Psoas muscle (tissue), 8 donors: Measurements from ENCODE around the gene UBE2E1. TPM values are rescaled to one million over a fixed set of nuclear protein-coding genes. Genes with fewer than 3 reads are reported as not detected.

Experiments
- ATAC-seq, 4 donors: fragments of 200-7000 bp; cut with Tn5 transposase; one replicate each; pipeline ENCODE4 v1.9.1; 2020; ENCODE audit warnings: moderate library complexity in 3 of 4, mild to moderate bottlenecking in 2 of 4
- DNase-seq, 2 donors: peaks; one replicate each; pipeline ENCODE4 v3.0.0-alpha.2; 2020
- H3K27ac ChIP-seq: fragments of 200-600 bp; one replicate; pipeline ENCODE4 v1.8.0; 2022
- H3K27me3 ChIP-seq, 3 donors: fragments of 200-600 bp in 1 of 3; one replicate each; pipeline versions ENCODE4 v1.6.1 to v1.8.0; 2013 to 2022; ENCODE audit warnings: low read length in 2 of 3, mild to moderate bottlenecking in 2 of 3, moderate library complexity in 1 of 3; ENCODE audit not compliant: insufficient read depth in 3 of 3
- H3K36me3 ChIP-seq, 2 donors: fragments of 200-600 bp in 1 of 2; one replicate each; pipeline versions ENCODE4 v1.6.1 to v1.8.0; 2013 to 2022; ENCODE audit warnings: low read depth in 1 of 2, mild to moderate bottlenecking in 1 of 2, moderate library complexity in 1 of 2; ENCODE audit not compliant: insufficient read depth in 1 of 2
- H3K4me1 ChIP-seq: fragments of 200-600 bp; one replicate; pipeline ENCODE4 v1.8.0; 2022
- H3K4me3 ChIP-seq: fragments of 200-600 bp; one replicate; pipeline ENCODE4 v1.8.0; 2022; ENCODE audit warnings: mild to moderate bottlenecking
- H3K9me3 ChIP-seq: fragments of 200-600 bp; one replicate; pipeline ENCODE4 v1.8.0; 2022
- CTCF ChIP-seq: fragments of 200-600 bp; IDR thresholded peaks from one replicate; pipeline ENCODE4 v1.8.0; 2022; ENCODE audit warnings: antibody characterized with exemption
- WGBS, 3 donors: extraction: QIAGEN DNeasy Blood & Tissue Kit; methylation state at CpG; one replicate each; pipeline versions ENCODE4 v1.1.6 to v1.1.7; 2013; 5-methylcytosine and 5-hydroxymethylcytosine counted together
- intact Hi-C, 2 donors: fragments of 100-400 bp; cut with DNase I; formaldehyde crosslinking; loops; one replicate each; pipeline versions ENCODE4 v1.11.0 to v1.14.2; 2022
- polyA plus RNA-seq, 3 donors: library from polyadenylated mRNA; stranded (reverse); fragments of 200-250 nt; gene quantifications; one replicate each; pipeline ENCODE4 v1.2.3, GENCODE V29; 2013
- total RNA-seq, 4 donors: library from RNA; stranded (reverse); fragmentation: NEBNext Ultra II Directional in 2 of 4; extraction: Animal tissue kit (Norgen Biotek cat#: 25700) in 2 of 4; gene quantifications; one replicate each; pipeline versions ENCODE4 v1.2.1 to v1.2.4, GENCODE V29; 2021 to 2023
- donor health status: healthy with polysubstance abuse.
- donor health status: DM: no; HTN: no; CAD: no; lungs with moderate emphysema.
- donor health status: Bipolar disorder and iron deficiency.
- donor health status: healthy.
- donor health status: DM: yes; HTN: yes; CAD: no.
- donor health status: DM: no; HTN: no; CAD: no.
- donor health status: DM: no; HTN: no; CAD: no.
- donor health status: DM: yes; HTN: yes; CAD: no.

The UBE2E1 gene
- total and polyA plus RNA-seq, 7 donors, result 54.1 to 112 (median 85.9) TPM

- DNase-seq (no peak), ATAC-seq (no peak)
- TF ChIP-seq CTCF, result no peak
- Histone ChIP-seq H3K4me1 (no peaks in the 10 kb centered on the region), H3K27ac (no peak overlapping the region), H3K9me3 (no peaks in the 10 kb centered on the region), H3K4me3 (no peak overlapping the region), H3K36me3 (no peaks in the 10 kb centered on the region), H3K27me3 (no peaks in the 10 kb centered on the region)
- intact Hi-C loops, result no loop called here
- WGBS, 3 donors, result 72 to 88% (median 88%) methylated on average over 3 of the region's 3 CpGs
Measured at GRCh38 chr3:23931597-23931996, 125.8 kb downstream of the UBE2E1 start.

GRCh38 chr3:23932571-23932970 is 126.8 kb downstream of the UBE2E1 start:
- intact Hi-C loops, result no loop called here
- DNase-seq, result no peak
- H3K27ac ChIP-seq, result no peak overlapping the region
- WGBS, 3 donors, result 79 to 87% (median 87%) methylated on average over 4 of the region's 4 CpGs
- ATAC-seq, result no peak
- no peak for TF ChIP-seq CTCF
- no peak overlapping the region for H3K4me3 ChIP-seq
- H3K36me3 ChIP-seq, result no peaks in the 10 kb centered on the region
- no peaks in the 10 kb centered on the region for H3K27me3 ChIP-seq
- no peaks in the 10 kb centered on the region for H3K4me1 ChIP-seq
- no peaks in the 10 kb centered on the region for H3K9me3 ChIP-seq

- Histone ChIP-seq H3K36me3 (no peaks in the 10 kb centered on the region), H3K27ac (no peak overlapping the region), H3K27me3 (no peaks in the 10 kb centered on the region), H3K4me1 (no peaks in the 10 kb centered on the region), H3K4me3 (no peak overlapping the region), H3K9me3 (no peaks in the 10 kb centered on the region)
- WGBS, 3 donors, result 59 to 64% (median 62%) methylated on average over 4 of the region's 4 CpGs
- no peak for DNase-seq
- no peak for ATAC-seq
- no peak for TF ChIP-seq CTCF
- intact Hi-C loops, result no loop called here
Measured at GRCh38 chr3:23934253-23934652, 128.5 kb downstream of the UBE2E1 start.

- intact Hi-C loops, result no loop called here
Measured at GRCh38 chr3:23937296-23937695, 131.5 kb downstream of the UBE2E1 start.

More at GRCh38 chr3:23937296-23937695, 131.5 kb downstream of the UBE2E1 start:
- no peak overlapping the region for H3K27ac ChIP-seq
- DNase-seq (no peak), ATAC-seq (no peak)
- H3K4me1 ChIP-seq, result peaks cover 8% of the 10 kb centered on the region
- no peaks in the 10 kb centered on the region for H3K36me3 ChIP-seq
- H3K9me3 ChIP-seq, result no peaks in the 10 kb centered on the region
- TF ChIP-seq CTCF, result no peak
- 73 to 97% (median 91%) methylated on average over 1 of the region's 1 CpG for WGBS, 3 donors
- H3K4me3 ChIP-seq, result no peak overlapping the region
- H3K27me3 ChIP-seq, result no peaks in the 10 kb centered on the region
